Measurements from ENCODE around the gene DCXR. TPM values are rescaled to one million over a fixed set of nuclear protein-coding genes. Genes with fewer than 3 reads are reported as not detected.

The DCXR gene
- total and polyA plus RNA-seq, 9 donors = 16.7 to 217 (median 131) TPM

GRCh38 chr17:81996757-81997441 lies 40.6 kb downstream of the DCXR start:
- Histone ChIP-seq H3K4me1 (ENCODE audit: insufficient read depth) (no peaks in the 10 kb centered on the region), H3K27me3 (no peaks in the 10 kb centered on the region), H3K36me3 (no peaks in the 10 kb centered on the region), H3K9me3 (no peaks in the 10 kb centered on the region), H3K4me3 (no peak overlapping the region), H3K27ac (no peak overlapping the region)
- 92 to 94% (median 93%) methylated on average over 30 of the region's 30 CpGs for WGBS, 3 donors
- DNase-seq = no peak
- intact Hi-C loops (cut with DNase I) = loop anchor here in 1 of 4 donors (10.0 kb wide), 1 partner anchor 58 kb away; the partner anchor contains the start of genes GPS1 and RFNG
- TF ChIP-seq, protein P1, sequence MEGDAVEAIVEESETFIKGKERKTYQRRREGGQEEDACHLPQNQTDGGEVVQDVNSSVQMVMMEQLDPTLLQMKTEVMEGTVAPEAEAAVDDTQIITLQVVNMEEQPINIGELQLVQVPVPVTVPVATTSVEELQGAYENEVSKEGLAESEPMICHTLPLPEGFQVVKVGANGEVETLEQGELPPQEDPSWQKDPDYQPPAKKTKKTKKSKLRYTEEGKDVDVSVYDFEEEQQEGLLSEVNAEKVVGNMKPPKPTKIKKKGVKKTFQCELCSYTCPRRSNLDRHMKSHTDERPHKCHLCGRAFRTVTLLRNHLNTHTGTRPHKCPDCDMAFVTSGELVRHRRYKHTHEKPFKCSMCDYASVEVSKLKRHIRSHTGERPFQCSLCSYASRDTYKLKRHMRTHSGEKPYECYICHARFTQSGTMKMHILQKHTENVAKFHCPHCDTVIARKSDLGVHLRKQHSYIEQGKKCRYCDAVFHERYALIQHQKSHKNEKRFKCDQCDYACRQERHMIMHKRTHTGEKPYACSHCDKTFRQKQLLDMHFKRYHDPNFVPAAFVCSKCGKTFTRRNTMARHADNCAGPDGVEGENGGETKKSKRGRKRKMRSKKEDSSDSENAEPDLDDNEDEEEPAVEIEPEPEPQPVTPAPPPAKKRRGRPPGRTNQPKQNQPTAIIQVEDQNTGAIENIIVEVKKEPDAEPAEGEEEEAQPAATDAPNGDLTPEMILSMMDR (IDR thresholded peaks at IDR 0.05) = no peak
- TF ChIP-seq POLR2A (IDR thresholded peaks at IDR 0.05) (no peak), EP300 (IDR thresholded peaks at IDR 0.05) (no peak)

DNA sequence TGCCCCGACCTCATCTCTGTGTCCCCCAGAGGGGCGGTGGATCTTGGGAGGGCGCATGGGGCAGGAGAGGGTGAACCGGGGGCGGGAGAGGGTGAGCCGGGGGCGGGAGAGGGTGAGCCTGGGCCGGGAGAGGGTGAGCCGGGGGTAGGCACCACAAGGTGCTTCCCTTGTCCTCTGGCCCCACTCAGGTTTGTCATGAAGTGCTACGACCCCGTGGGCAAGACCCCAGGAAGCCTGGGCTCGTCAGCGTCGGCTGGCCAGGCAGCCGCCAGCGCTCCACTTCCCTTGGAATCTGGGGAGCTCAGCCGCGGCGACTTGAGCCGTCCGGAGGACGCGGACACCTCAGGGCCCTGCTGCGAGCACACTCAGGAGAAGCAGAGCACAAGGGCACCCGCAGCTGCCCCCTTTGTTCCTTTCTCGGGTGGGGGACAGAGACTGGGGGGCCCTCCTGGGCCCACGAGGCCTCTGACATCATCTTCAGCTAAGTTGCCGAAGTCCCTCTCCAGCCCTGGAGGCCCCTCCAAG lies 41.2 kb downstream of the DCXR start:
- no peaks in the 10 kb centered on the region for H3K36me3 ChIP-seq
- no peaks in the 10 kb centered on the region for H3K27me3 ChIP-seq
- H3K4me1 ChIP-seq (ENCODE audit: insufficient read depth) = no peaks in the 10 kb centered on the region
- H3K27ac ChIP-seq = no peak overlapping the region
- WGBS, 3 donors = 87 to 91% (median 90%) methylated on average over 27 to 28 of the region's 28 CpGs
- intact Hi-C loops (cut with DNase I) = loop anchor here in 1 of 4 donors (10.0 kb wide), 1 partner anchor 59 kb away; the partner anchor contains the start of genes GPS1 and RFNG
- no peak for DNase-seq
- no peak overlapping the region for H3K4me3 ChIP-seq
- no peak for TF ChIP-seq POLR2A (IDR thresholded peaks at IDR 0.05)
- TF ChIP-seq EP300 (IDR thresholded peaks at IDR 0.05) = no peak
- TF ChIP-seq, protein P1 (IDR thresholded peaks at IDR 0.05) = no peak
- no peaks in the 10 kb centered on the region for H3K9me3 ChIP-seq

DNA sequence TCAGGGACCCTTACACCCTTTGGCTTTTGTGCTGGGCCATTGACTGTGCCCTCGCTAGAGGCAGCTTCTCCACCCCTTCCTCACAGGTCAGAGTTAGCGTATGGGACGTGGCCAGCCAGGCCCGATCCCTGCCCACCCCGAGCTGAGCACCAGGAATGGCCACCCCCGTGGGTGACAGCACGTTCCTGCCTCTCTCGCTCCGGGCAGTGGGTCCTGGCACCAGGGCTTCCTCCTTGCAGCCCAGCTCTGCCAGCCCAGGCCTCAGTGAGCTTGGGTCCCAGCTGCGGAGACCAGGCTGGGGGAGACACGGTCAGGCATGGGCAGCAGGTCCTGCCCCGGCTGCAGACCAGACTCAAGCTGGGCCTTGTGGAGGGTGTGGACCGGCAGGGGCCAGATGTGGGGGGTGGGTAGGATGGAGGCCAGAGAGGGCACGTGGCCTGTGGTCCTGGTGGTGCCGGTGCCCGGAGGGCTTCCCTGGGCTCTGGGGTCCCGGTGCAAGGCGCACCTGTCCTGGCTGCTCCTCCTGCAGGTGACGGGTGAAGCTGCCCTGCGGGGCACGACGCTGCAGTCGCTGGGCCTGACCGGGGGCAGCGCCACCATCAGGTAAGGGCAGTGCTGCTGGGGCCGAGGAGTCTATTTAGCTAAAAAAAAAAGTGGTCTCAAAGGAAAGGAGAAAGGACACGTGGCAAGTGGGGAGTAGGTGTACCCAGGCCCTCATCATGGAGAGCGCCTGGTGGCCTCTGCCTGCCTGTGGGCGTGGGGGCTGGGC lies 41.9 kb downstream of the DCXR start:
- H3K27me3 ChIP-seq = no peaks in the 10 kb centered on the region
- H3K9me3 ChIP-seq = no peaks in the 10 kb centered on the region
- H3K4me3 ChIP-seq = no peak overlapping the region
- intact Hi-C loops (cut with DNase I) = loop anchor here in 1 of 4 donors (10.0 kb wide), 1 partner anchor 59 kb away; the partner anchor contains the start of genes GPS1 and RFNG
- H3K36me3 ChIP-seq = no peaks in the 10 kb centered on the region
- no peak for DNase-seq
- H3K27ac ChIP-seq = no peak overlapping the region
- WGBS, 3 donors = 93 to 95% (median 94%) methylated on average over 29 of the region's 29 CpGs
- TF ChIP-seq EP300 (IDR thresholded peaks at IDR 0.05) (no peak), POLR2A (IDR thresholded peaks at IDR 0.05) (no peak)
- TF ChIP-seq, protein P1 (IDR thresholded peaks at IDR 0.05) = no peak
- H3K4me1 ChIP-seq (ENCODE audit: insufficient read depth) = no peaks in the 10 kb centered on the region

GRCh38 chr17:81994593-81995462 lies 42.7 kb downstream of the DCXR start:
- DNase-seq = no peak
- TF ChIP-seq, protein P1 (IDR thresholded peaks at IDR 0.05) = no peak
- TF ChIP-seq EP300 (IDR thresholded peaks at IDR 0.05) = no peak
- TF ChIP-seq POLR2A (IDR thresholded peaks at IDR 0.05) = no peak
- no peak overlapping the region for H3K27ac ChIP-seq
- no peaks in the 10 kb centered on the region for H3K36me3 ChIP-seq
- H3K9me3 ChIP-seq = no peaks in the 10 kb centered on the region
- WGBS, 3 donors = 89 to 91% (median 91%) methylated on average over 38 to 39 of the region's 39 CpGs
- intact Hi-C loops (cut with DNase I) = loop anchor here in 1 of 4 donors (10.0 kb wide), 1 partner anchor 60 kb away; the partner anchor contains the start of genes GPS1 and RFNG
- H3K4me1 ChIP-seq (ENCODE audit: insufficient read depth) = no peaks in the 10 kb centered on the region
- H3K27me3 ChIP-seq = no peaks in the 10 kb centered on the region
- no peak overlapping the region for H3K4me3 ChIP-seq
